8988T (cell line): ENCODE results near the gene RIC8B.

Experiments
- DNase-seq: peaks from one replicate; pipeline ENCODE4 v3.0.0; 2011

The RIC8B gene

GRCh38 chr12:106814714-106815113 lies 40.2 kb downstream of the RIC8B start:
- no peak for DNase-seq

GRCh38 chr12:106815741-106816140 lies 41.3 kb downstream of the RIC8B start:
- no peak for DNase-seq

- no peak for DNase-seq
These were observed 41.7 kb downstream of the RIC8B start for GRCh38 chr12:106816231-106816630.

GRCh38 chr12:106819991-106820390 lies 45.5 kb downstream of the RIC8B start:
- no peak for DNase-seq

- DNase-seq = no peak
These were observed 57.2 kb downstream of the RIC8B start for GRCh38 chr12:106831699-106832098.

- DNase-seq = no peak
These were observed 63.3 kb downstream of the RIC8B start for GRCh38 chr12:106837782-106838181.

- no peak for DNase-seq
These were observed 64.9 kb downstream of the RIC8B start for GRCh38 chr12:106839333-106839732.

- DNase-seq = no peak
These were observed 65.8 kb downstream of the RIC8B start for GRCh38 chr12:106840243-106840642.

GRCh38 chr12:106841510-106842302 lies 67.2 kb downstream of the RIC8B start:
- no peak for DNase-seq

GRCh38 chr12:106845902-106846301 lies 71.4 kb downstream of the RIC8B start:
- DNase-seq = no peak

- DNase-seq = no peak
These were observed 73.4 kb downstream of the RIC8B start for GRCh38 chr12:106847861-106848260.

GRCh38 chr12:106851306-106851705 lies 76.8 kb downstream of the RIC8B start:
- DNase-seq = no peak

- DNase-seq = no peak
These were observed 80.2 kb downstream of the RIC8B start for GRCh38 chr12:106854723-106855122.

- DNase-seq = no peak
These were observed 80.8 kb downstream of the RIC8B start for GRCh38 chr12:106855221-106855758.

- no peak for DNase-seq
These were observed 87.8 kb downstream of the RIC8B start for GRCh38 chr12:106861984-106862916.

- DNase-seq = no peak
These were observed 88.7 kb downstream of the RIC8B start for GRCh38 chr12:106863189-106863588.

GRCh38 chr12:106865683-106866082 lies 91.2 kb downstream of the RIC8B start:
- no peak for DNase-seq

GRCh38 chr12:106866426-106867080 lies 92.1 kb downstream of the RIC8B start:
- no peak for DNase-seq

- no peak for DNase-seq
These were observed 93.2 kb downstream of the RIC8B start for GRCh38 chr12:106867651-106868050.

GRCh38 chr12:106868982-106869700 lies 94.7 kb downstream of the RIC8B start:
- no peak for DNase-seq

GRCh38 chr12:106870116-106870515 lies 95.6 kb downstream of the RIC8B start:
- DNase-seq = no peak

GRCh38 chr12:106871477-106871876 lies 97.0 kb downstream of the RIC8B start:
- no peak for DNase-seq
